ENCODE measurements around the gene COMP.

GRCh38 chr19:18800079-18800478 is 9.0 kb upstream of the COMP start:
- TF ChIP-seq POLR2A (IDR thresholded peaks at IDR 0.05) (no peak), POLR2AphosphoS5 (IDR thresholded peaks at IDR 0.05; ENCODE audit: insufficient read depth in 1 of 2, low read depth in 1 of 2) (no peak)
